HCT116 (cell line): ENCODE data around the gene GRAMD4. TPM values are rescaled to one million over a fixed set of nuclear protein-coding genes. Genes with fewer than 3 reads are reported as not detected.

Experiments
- ATAC-seq: fragments of 200-7000 bp; cut with Tn5 transposase; 2 replicates; pipeline ENCODE4 v1.9.1; 2020; ENCODE audit warnings: mild to moderate bottlenecking, moderate library complexity
- BruUV-seq: library from RNA; stranded (reverse); fragments of 400-500 nt; replicated peaks from 2 replicates; lab custom pipeline; 2021; lab: Mats Ljungman, UMichigan
- CTCF ChIA-PET: fragments of 300-600 bp; sonication (Branson Sonifier 250); formaldehyde crosslinking; loops from one replicate; lab custom pipeline; 2021; ENCODE audit warnings: antibody characterized with exemption; lab: Charles Lee
- POLR2A ChIA-PET: fragments of 300-600, 350-600 bp; sonication (Branson Sonifier 250); formaldehyde crosslinking; loops from one replicate; lab custom pipeline; 2021; ENCODE audit warnings: antibody characterized with exemption; lab: Charles Lee
- RAD21 ChIA-PET, 2 experiments: fragments of 300-600 bp; sonication (Branson Sonifier 250); formaldehyde crosslinking; loops; one replicate each; lab custom pipeline; 2023; ENCODE audit warnings: low total read pairs in 2 of 2; ENCODE audit not compliant: uncharacterized antibody in 2 of 2, unreplicated experiment in 2 of 2, low non-redundant PET in 1 of 2; lab: Charles Lee
- DNase-seq: peaks from one replicate; pipeline ENCODE4 v3.0.0-alpha.2; 2010; ENCODE audit warnings: low read depth, low spot score
- H2AFZ ChIP-seq: fragments of 200-600 bp; shearing (Covaris generic), sonication (generic); 2 replicates; pipeline ENCODE4 v1.6.1; 2017; ENCODE audit warnings: low read depth, mixed run types, mixed read lengths, antibody characterized with exemption, low read length; ENCODE audit not compliant: poor library complexity, severe bottlenecking
- H3K27ac ChIP-seq: 2 replicates; pipeline ENCODE4 v1.5.1; 2012; ENCODE audit warnings: low read depth, low read length
- H3K27me3 ChIP-seq: fragments of 200-600 bp; sonication (generic); 2 replicates; pipeline ENCODE4 v1.6.1; 2016; ENCODE audit warnings: mixed run types, low read length, mixed read lengths; ENCODE audit not compliant: insufficient read depth
- H3K36me3 ChIP-seq, 2 experiments: fragments of 200-500 bp in 1 of 2; fragments of 200-600 bp in 1 of 2; sonication (Bioruptor generic) in 1 of 2; sonication (generic) in 1 of 2; 2 replicates each; pipeline versions ENCODE4 v1.5.1 to v1.6.1; 2014 to 2016; ENCODE audit warnings: low read length in 2 of 2, inconsistent platforms in 1 of 2, mixed read lengths in 1 of 2, mixed run types in 1 of 2; ENCODE audit not compliant: insufficient read depth in 2 of 2, control insufficient read depth in 1 of 2
- H3K4me1 ChIP-seq, 2 experiments: fragments of 200-600 bp in 1 of 2; sonication (generic) in 1 of 2; 2 replicates each; pipeline versions ENCODE4 v1.5.1 to v1.6.1; 2012 to 2017; ENCODE audit warnings: low read length in 2 of 2, inconsistent platforms in 1 of 2, mild to moderate bottlenecking in 1 of 2, mixed read lengths in 1 of 2, mixed run types in 1 of 2, moderate library complexity in 1 of 2; ENCODE audit not compliant: insufficient read depth in 2 of 2, control insufficient read depth in 1 of 2
- H3K4me2 ChIP-seq: fragments of 200-600 bp; sonication (generic); 2 replicates; pipeline ENCODE4 v1.6.1; 2017; ENCODE audit warnings: mixed run types, low read length, mixed read lengths
- H3K4me3 ChIP-seq, 2 experiments: fragments of 200-600 bp in 1 of 2; sonication (generic) in 1 of 2; replicated peaks in 1 of 2; 2 replicates each; pipeline ENCODE4 v1.5.1; 2011 to 2016; ENCODE audit warnings: low read length in 2 of 2, control low read depth in 1 of 2, low read depth in 1 of 2, mild to moderate bottlenecking in 1 of 2, mixed read lengths in 1 of 2, mixed run types in 1 of 2
- H3K79me2 ChIP-seq: fragments of 200-600 bp; sonication (generic); 2 replicates; pipeline ENCODE4 v1.6.1; 2017; ENCODE audit warnings: mild to moderate bottlenecking, mixed run types, low read length, moderate library complexity, mixed read lengths; ENCODE audit not compliant: insufficient read depth
- H3K9ac ChIP-seq: fragments of 200-600 bp; sonication (generic); 2 replicates; pipeline ENCODE4 v1.6.1; 2016; ENCODE audit warnings: low read length, mixed read lengths
- H3K9me2 ChIP-seq: fragments of 200-600 bp; sonication (generic), shearing (Covaris generic); 2 replicates; pipeline ENCODE4 v1.6.1; 2017; ENCODE audit warnings: mixed run types, mild to moderate bottlenecking, moderate library complexity; ENCODE audit not compliant: insufficient read depth
- H3K9me3 ChIP-seq, 2 experiments: fragments of 200-500 bp in 1 of 2; fragments of 200-600 bp in 1 of 2; sonication (Bioruptor generic) in 1 of 2; sonication (generic) in 1 of 2; 2 replicates each; pipeline ENCODE4 v1.6.1; 2014 to 2017; ENCODE audit warnings: low read length in 2 of 2, mixed read lengths in 2 of 2, inconsistent platforms in 1 of 2, low read depth in 1 of 2, mild to moderate bottlenecking in 1 of 2, mixed run types in 1 of 2, moderate library complexity in 1 of 2; ENCODE audit not compliant: control insufficient read depth in 1 of 2, insufficient read depth in 1 of 2
- H4K20me1 ChIP-seq: fragments of 200-600 bp; sonication (generic), shearing (Covaris generic); 2 replicates; pipeline ENCODE4 v1.6.1; 2017; ENCODE audit warnings: mixed run types, mild to moderate bottlenecking, moderate library complexity; ENCODE audit not compliant: insufficient read depth
- ATF3 ChIP-seq: IDR thresholded peaks from 2 replicates; pipeline ENCODE4 v1.6.1; 2012
- CBX3 ChIP-seq: IDR thresholded peaks from 2 replicates; pipeline ENCODE4 v1.6.1; 2012; ENCODE audit warnings: low read depth
- CTCF ChIP-seq, 3 experiments: fragments of 200-600 bp in 1 of 3; sonication (generic) in 1 of 3; IDR thresholded peaks in 2 of 3; conservative IDR thresholded peaks in 1 of 3; 2 replicates each; pipeline ENCODE4 v1.5.1; 2012 to 2017; ENCODE audit warnings: low read depth in 2 of 3, low read length in 2 of 3, antibody characterized with exemption in 1 of 3, borderline replicate concordance in 1 of 3, control low read depth in 1 of 3, mild to moderate bottlenecking in 1 of 3, mixed read lengths in 1 of 3, mixed run types in 1 of 3, moderate library complexity in 1 of 3; ENCODE audit not compliant: insufficient read depth in 1 of 3
- EGR1 ChIP-seq: IDR thresholded peaks from 2 replicates; pipeline ENCODE4 v1.6.1; 2012; ENCODE audit warnings: low read depth
- EZH2 ChIP-seq: fragments of 200-600 bp; sonication (generic); IDR thresholded peaks from 2 replicates; pipeline ENCODE4 v1.6.1; 2017; ENCODE audit warnings: antibody characterized with exemption, mixed run types
- EZH2phosphoT487 ChIP-seq: fragments of 200-600 bp; IDR thresholded peaks from 2 replicates; pipeline ENCODE4 v1.6.1; 2018; ENCODE audit warnings: antibody characterized with exemption, borderline replicate concordance
- FOSL1 ChIP-seq: IDR thresholded peaks from 2 replicates; pipeline ENCODE4 v1.6.1; 2012; ENCODE audit warnings: low read depth
- MAX ChIP-seq: IDR thresholded peaks from 2 replicates; pipeline ENCODE4 v1.6.1; 2012
- POLR2AphosphoS5 ChIP-seq: IDR thresholded peaks from 2 replicates; pipeline ENCODE4 v1.6.1; 2011; ENCODE audit warnings: mild to moderate bottlenecking, low read depth, low read length, moderate library complexity
- SIN3A ChIP-seq: IDR thresholded peaks from 2 replicates; pipeline ENCODE4 v1.6.1; 2012; ENCODE audit warnings: low read depth
- SP1 ChIP-seq: IDR thresholded peaks from 2 replicates; pipeline ENCODE4 v1.6.1; 2012; ENCODE audit warnings: low read depth
- YY1 ChIP-seq: IDR thresholded peaks from 2 replicates; pipeline ENCODE4 v1.6.1; 2011; ENCODE audit warnings: low read length, low read depth, moderate library complexity, mild to moderate bottlenecking; ENCODE audit not compliant: insufficient replicate concordance; ENCODE audit errors: extremely low read depth
- ZFX ChIP-seq: fragments of 450-650 bp; IDR thresholded peaks from 2 replicates; pipeline ENCODE4 v1.6.1; 2017
- intact Hi-C: fragments of 100-400 bp; cut with micrococcal nuclease; formaldehyde crosslinking; loops from 2 replicates; pipeline ENCODE4 v1.10.0; 2022
- total RNA-seq: library from RNA; stranded (reverse); gene quantifications from one replicate; pipeline ENCODE4 v1.2.1, GENCODE V29; 2021; ENCODE audit not compliant: unreplicated experiment

GRAMD4 gene
- total RNA-seq, 1 experiment from 2014 or later: 25.8 TPM

GRCh38 chr22:46640293-46641055, 20.3 kb downstream of the GRAMD4 start:
- no TSS peak for BruUV-seq

More at GRCh38 chr22:46640293-46641055, 20.3 kb downstream of the GRAMD4 start:
- Histone ChIP-seq H3K9me3 (no peaks in the 10 kb centered on the region), H3K4me1 (peaks cover 0 to 1% of the 10 kb centered on the region in 2 experiments; a peak in 1 of 4 replicates), H3K9ac (no peak overlapping the region), H3K4me3 (no peak overlapping the region), H3K36me3 (no peaks in the 10 kb centered on the region), H3K27ac (no peak overlapping the region), H2AFZ (no peak overlapping the region)
- ChIA-PET CTCF (interaction anchor here (0.6 kb wide), 1 partner anchor 78 kb away, joined by 7 read pairs; no protein-coding TSS in a partner anchor), POLR2A (no interaction called here)
- no peak for TF ChIP-seq SIN3A
- TF ChIP-seq ATF3: no peak
- no peak for TF ChIP-seq FOSL1
- no peak for TF ChIP-seq MAX
- TF ChIP-seq SP1: no peak
- TF ChIP-seq EZH2phosphoT487: no peak
- TF ChIP-seq ZFX: no peak
- no peak for TF ChIP-seq POLR2AphosphoS5
- no peak for TF ChIP-seq YY1
- TF ChIP-seq CTCF (IDR thresholded peaks at IDR 0.05 in 2 of 3, conservative IDR thresholded peaks at IDR 0.05 in 1 of 3; ENCODE audit: borderline replicate concordance in 1 of 3, insufficient read depth in 1 of 3, low read depth in 2 of 3, low read length in 2 of 3): no peak
- no peak for TF ChIP-seq EZH2
- no peak for TF ChIP-seq CBX3
- TF ChIP-seq EGR1: no peak
- TF ChIP-seq, all 23 proteins: peak for 0
- no peaks in the 10 kb centered on the region for H3K27me3 ChIP-seq
- no peak for DNase-seq
- H3K79me2 ChIP-seq: no peaks in the 10 kb centered on the region
- no peaks in the 10 kb centered on the region for H4K20me1 ChIP-seq
- no peak overlapping the region for H3K4me2 ChIP-seq
- H3K9me2 ChIP-seq: no peaks in the 10 kb centered on the region
- intact Hi-C loops: no loop called here
- RAD21 ChIA-PET: no interaction called here
- no peak for ATAC-seq
